GM12892 (cell line): ENCODE measurements around the gene RNF32.

Experiments
- POLR2A ChIP-seq: IDR thresholded peaks from 2 replicates; pipeline ENCODE4 v1.6.1; 2011; ENCODE audit warnings: low read depth, low read length, control low read depth
- POLR2AphosphoS5 ChIP-seq: IDR thresholded peaks from 2 replicates; pipeline ENCODE4 v1.6.1; 2011; ENCODE audit warnings: low read depth, low read length, control low read depth
- TAF1 ChIP-seq: IDR thresholded peaks from 2 replicates; pipeline ENCODE4 v1.6.1; 2011; ENCODE audit warnings: low read depth, mild to moderate bottlenecking, control low read depth, low read length, borderline replicate concordance

DNA sequence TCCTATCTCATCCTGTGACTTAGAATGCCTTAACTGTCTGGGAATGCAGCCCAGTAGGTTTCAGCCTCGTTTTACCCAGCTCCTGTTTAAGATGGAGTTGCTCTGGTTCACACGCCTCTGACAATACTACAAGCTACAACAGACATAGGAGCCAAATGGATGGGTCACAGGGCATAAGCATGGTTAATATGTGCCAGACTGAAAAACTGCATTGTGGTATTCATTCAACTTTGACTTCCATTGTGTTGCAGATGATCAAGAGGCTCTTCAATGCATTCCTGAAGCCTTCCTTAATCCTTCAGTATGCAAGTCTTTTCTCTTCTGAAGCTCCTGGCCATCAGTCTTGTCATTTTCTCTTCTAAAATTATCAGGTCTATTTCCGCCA lies 20.3 kb upstream of the RNF32 start:
- TF ChIP-seq POLR2A = no peak
- TF ChIP-seq TAF1 = no peak
- no peak for TF ChIP-seq POLR2AphosphoS5
